GM18508 (cell line): ENCODE data around the gene TDRD10.
"Not testable (repeated sequence)": the region's sequence is repeated elsewhere in the genome, so short reads cannot be mapped to it uniquely, and the experiment has no call there.

Source experiments
- ATAC-seq: cut with Tn5 transposase; IDR thresholded peaks from one replicate; pipeline ENCODE4 v1.9.1; 2021; ENCODE audit warnings: moderate number of reproducible peaks; ENCODE audit not compliant: insufficient read depth, unreplicated experiment

TDRD10 gene

DNA sequence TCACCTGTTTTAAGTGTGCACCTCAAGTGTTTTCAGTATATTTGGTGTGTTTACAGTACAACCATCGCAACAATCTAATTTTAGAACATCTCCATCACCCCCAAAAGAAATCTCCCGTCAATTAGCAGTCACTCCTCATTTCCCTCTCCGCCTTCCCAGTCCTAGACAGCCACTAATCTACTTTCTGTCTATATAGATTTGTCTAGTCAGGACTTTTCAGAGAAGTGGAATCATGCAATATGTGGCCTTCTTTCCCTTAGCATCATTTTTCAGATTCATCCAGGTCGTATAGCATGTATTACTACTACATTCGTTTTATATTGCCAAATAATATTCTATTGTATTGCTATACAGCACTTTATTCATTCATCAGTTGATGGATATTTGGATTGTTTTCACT lies 1.9 kb downstream of the TDRD10 start:
- no peak for ATAC-seq

GRCh38 chr1:154512760-154513159 lies 10.7 kb downstream of the TDRD10 start:
- ATAC-seq = no peak

DNA sequence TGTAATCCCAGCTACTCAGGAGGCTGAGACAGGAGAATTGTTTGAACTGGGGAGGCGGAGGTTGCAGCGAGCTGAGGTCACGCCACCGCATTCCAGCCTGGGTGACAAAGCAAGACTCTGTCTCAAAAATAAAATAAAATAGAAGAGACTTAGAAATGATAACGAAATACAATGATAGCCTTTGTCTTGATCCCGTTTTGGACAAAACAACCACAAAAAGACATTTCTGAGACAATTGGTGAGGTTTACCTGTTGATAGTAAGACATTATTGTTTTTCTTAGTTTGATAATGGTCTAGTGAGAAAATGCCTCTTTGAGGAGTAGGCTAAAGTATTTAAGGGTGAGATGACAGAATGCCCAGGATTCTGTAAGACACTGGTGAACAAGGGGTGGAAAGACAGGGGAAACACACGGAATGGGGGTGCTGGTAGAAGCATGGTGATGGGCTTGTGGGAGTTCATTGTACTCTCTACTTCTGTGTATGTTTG lies 12.1 kb downstream of the TDRD10 start:
- ATAC-seq = no peak

- no peak for ATAC-seq
These were observed 15.6 kb downstream of the TDRD10 start for GRCh38 chr1:154517661-154518060.

DNA sequence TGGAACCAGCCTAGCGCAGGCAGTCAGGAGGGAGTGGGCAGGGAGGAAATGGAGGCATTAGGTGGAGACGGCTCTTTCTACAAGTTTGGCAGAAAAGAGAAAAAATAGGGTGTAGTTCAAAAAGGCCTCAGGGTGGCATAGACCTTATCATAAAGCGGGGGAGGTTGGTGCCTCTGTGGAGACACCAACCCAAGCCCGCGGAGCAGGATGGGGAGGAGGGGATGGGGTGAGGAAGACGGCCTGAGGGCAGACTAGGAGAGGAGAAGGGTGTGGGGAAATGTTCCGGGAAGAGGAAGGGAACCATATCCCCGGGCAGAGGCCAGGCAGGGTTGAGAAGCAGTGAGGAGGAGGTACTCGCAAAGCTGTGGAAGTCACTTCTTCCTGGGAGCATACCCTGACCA lies 17.6 kb downstream of the TDRD10 start:
- no peak for ATAC-seq

DNA sequence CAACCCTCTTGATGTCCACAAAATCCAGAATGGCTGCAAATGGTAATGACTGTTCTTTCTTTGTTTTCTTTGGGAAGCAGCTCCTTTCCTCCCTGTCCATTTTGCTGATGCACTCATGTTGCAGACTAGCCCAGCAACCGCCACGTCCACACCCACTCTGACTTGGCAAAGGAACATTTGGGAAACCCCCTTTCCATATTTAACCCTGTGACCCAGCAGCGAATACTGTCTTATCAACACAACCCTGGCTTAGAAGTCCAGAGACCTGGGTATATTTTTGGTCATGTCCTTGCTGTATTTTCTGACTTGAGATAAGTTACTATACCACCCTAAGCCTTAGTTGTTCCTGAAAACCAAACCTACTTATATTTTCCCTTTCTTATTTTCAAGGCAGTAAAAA lies 18.3 kb downstream of the TDRD10 start:
- no peak for ATAC-seq

DNA sequence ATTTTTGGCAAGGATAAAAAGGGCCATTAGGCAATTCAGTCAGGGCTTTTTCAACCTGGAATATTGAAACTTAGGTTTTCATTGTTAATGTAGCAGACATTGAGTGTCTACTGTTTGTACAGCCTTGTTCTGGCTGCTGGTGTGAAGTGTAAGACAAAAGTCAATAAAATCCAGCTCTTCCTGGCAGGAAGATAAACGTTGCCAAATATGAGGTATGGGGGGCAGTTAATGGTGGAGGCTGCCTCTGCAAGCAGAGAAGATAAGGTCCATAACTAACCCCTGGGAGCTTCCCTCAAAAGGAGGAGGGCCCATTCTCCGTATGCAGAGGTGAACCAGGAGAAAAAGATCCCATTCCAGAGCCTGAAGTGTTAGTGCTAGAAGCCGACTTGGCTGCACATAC lies 19.7 kb downstream of the TDRD10 start:
- no peak for ATAC-seq

DNA sequence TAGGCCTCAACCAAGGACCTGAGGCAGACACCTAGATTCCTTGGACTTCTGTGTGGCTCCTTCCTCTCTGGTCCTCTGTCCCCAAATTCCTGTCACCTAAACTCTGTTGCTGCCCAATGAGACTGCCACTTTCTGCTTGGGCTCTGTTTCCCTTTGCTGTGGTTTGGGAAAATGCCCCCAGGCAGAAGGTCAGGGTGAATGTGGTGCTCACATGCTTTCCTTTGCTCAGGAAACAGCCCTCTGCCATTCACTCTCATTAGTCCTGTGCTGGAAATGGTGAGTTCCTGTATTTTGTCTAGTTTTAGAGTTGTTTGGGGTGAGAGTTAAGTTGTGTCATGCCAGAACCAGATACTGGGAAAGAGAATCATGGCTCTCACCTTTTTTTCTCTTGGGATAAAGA lies 22.9 kb downstream of the TDRD10 start:
- ATAC-seq = no peak

DNA sequence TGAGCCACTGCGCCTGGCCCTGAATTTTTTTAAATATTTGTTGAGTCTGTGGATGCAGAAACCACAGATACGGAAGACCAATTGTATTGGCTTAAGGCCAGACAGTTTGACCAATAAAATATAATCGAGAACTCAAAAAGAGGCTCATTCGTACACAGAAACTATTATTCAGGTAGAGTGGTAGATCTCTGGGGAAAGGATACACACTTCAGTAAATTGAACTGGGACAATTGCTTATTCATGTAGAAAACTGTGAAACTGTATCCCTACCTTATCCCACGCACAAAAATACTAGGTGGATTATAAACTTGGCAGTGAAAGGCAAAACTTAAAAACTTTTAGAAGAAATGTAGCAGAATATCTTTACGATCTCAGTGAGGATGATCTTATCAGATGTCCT lies 25.2 kb downstream of the TDRD10 start:
- ATAC-seq = no peak

DNA sequence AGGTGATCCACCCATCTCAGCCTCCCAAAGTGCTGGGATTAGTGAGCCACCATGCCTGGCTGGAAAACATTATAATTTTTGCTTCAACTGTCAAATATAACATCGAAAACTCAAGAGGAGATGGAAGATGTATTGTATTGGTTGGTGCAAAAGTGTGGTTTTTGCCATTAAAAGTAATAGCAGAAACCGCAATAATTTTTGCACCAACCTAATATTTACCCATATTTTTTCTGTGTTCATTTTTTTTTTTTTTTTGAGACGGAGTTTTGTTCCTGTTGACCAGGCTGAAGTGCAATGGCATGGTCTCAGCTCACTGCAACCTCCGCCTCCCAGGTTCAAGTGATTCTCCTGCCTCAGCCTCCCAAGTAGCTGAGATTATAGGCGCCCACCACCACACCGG lies 27.3 kb downstream of the TDRD10 start:
- ATAC-seq = no peak

GRCh38 chr1:154531950-154532349 lies 29.9 kb downstream of the TDRD10 start:
- ATAC-seq = not testable (repeated sequence)

DNA sequence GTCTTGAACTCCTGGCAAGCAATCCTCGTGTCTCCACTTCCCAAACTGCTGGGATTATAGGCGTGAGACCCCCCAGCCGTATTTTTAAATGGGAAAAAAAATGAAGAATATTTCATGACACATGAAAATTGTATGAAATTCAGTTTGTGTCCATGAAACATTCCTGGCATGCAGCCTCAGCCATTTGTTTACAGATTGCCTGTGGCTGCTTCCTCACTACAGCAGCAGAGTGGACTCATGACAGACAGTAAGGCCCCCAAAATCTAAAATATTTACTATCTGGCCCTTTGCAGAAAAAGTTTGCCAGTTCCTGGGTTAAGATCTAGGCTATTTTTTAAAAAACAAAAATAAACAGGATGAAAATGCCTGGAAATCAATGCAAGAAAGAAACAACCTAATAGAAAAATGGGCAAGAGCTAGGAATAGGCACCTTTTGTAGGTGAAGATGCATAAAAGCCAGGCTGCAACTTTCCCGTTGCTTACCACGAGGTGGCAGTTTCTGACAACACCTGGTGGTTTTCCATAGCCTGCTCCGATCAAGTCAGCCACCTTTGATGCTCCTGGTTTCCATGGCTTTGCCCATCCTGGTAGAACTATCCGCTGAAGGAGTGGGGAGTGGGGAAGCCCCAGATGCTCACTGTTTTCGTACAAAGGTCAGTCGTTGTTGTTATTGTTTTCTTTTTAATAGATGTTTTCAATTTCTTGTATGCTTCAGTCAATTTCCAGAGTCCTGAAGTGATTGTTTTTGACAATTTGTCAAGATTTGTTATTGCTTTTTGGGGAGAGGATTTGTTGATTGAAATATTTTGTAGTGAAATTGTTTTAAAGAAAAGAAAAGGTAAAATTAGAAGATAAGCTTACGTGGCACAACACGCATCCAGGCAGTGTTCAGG lies 32.2 kb downstream of the TDRD10 start:
- no peak for ATAC-seq

DNA sequence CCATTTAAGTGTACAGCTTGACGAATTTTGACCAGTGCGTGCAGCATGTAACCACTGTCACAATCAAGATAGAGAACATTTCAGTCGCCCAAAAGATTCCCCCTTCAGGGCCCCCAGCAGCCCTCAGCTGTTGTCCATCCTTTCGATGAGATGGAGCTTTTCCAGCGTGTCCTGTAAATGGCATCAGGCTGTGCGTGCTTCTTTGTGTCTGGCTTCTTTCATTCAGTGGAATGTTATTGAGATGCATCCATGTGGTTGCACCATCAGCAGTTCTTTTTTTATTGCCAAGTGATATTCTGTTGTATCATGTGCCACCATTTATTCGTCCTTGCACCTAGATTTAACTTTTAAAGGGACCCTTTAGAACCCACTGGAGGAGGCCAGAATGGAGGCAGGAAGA lies 34.6 kb downstream of the TDRD10 start:
- ATAC-seq = no peak

DNA sequence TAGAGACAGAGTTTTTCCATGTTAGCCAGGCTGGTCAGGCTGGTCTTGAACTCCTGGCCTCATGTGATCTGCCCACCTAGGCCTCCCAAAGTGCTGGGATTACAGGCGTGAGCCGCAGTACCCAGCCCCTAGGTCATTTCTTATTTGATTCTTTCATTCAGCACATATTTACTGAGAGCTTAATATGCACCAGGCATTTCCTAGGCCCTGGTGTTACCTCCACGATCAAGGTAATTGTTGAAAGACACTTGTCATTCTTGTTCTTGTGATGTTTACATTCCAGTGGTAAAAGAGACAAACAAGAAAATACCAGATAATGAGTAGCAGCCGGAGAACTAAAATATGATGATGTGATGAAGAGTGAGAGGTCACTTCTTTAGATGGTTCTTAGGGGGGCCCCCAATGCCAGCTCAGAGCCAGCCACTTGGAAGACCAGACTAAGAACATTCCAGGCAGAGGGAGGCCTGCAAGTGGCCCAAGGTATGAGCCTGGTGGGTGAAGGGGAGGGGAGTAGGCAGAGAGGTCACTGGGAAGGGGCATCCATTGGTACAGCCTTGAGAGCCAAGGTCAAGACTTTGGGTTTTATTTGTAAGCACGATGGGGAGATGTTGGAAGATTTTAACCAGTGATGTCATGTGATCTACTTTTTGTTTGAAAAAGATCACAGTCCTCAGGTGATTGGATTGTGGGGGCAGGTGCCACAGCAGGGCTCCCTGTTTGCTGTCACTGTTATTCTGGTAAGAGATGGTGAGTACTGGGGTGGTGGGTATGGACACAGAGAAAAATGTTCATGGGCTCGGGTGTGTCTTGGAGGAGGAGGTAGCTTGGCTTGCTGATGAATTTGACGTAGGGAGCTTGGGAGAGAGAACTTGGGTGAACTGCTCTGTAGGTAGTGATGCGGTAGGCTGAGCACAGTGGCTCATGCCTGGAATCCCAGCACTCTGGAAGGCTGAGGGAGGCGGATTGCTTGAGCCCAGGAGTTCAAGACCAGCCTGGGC lies 37.8 kb downstream of the TDRD10 start:
- no peak for ATAC-seq

GRCh38 chr1:154541231-154541630 lies 39.2 kb downstream of the TDRD10 start:
- no peak for ATAC-seq

- no peak for ATAC-seq
These were observed 44.4 kb downstream of the TDRD10 start for GRCh38 chr1:154546264-154547063.

- no peak for ATAC-seq
These were observed 45.2 kb downstream of the TDRD10 start for GRCh38 chr1:154547105-154547732.

GRCh38 chr1:154548028-154548427 lies 46.0 kb downstream of the TDRD10 start:
- ATAC-seq = no peak

GRCh38 chr1:154549202-154549770 lies 47.3 kb downstream of the TDRD10 start:
- ATAC-seq = no peak
